ENCODE measurements around the gene CPNE5.

Gene CPNE5

GRCh38 chr6:36848658-36849441 is 9.6 kb upstream of the CPNE5 start:
- TF ChIP-seq CTCF (conservative IDR thresholded peaks at IDR 0.05) (no peak), ZFX (IDR thresholded peaks at IDR 0.05) (no peak)
- no peak overlapping the region for H3K27ac ChIP-seq

DNA sequence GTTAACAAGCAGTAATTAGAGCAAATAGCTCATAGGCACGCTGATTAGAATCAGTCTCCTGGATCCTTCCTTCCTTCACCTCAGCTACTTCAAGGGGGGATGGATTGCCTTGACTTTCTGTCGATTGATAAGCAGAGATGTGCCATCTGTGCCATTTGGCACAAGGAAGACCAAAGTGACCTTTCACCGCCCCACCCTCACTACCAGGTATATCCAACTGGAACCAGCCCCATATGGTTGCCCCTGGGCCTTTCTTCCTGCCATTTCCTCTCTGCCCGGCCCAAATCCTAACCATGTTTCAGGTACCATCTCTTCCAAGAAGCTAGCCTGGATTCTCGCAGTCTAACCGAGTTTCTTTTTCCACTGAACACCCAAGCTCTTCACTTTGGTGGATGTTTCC is 8.7 kb upstream of the CPNE5 start:
- H3K27ac ChIP-seq, result no peak overlapping the region
- TF ChIP-seq ZFX (IDR thresholded peaks at IDR 0.05) (no peak), CTCF (conservative IDR thresholded peaks at IDR 0.05) (no peak)

DNA sequence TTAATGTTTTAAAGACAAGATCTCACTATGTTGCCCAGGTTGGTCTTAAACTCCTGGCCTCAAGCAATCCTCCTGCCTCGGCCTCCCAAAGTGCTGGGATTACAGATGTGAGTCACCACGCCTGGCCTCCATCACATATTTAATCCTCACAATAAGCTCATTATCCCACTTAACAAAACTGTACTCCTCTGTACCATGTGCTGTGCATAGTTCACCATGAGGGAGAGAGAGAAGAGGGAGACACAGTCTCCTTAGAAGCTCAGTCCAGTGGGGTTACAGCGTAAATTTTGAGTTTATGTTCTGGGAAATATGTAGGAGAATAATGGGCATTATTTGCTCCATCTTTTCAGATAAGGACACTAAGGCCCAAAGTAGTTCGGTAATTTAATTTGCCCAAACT is 7.9 kb upstream of the CPNE5 start:
- TF ChIP-seq ZFX (IDR thresholded peaks at IDR 0.05), result no peak
- no peak for TF ChIP-seq CTCF (conservative IDR thresholded peaks at IDR 0.05)
- no peak overlapping the region for H3K27ac ChIP-seq

GRCh38 chr6:36845233-36845632 is 6.0 kb upstream of the CPNE5 start:
- H3K27ac ChIP-seq, result no peak overlapping the region
- TF ChIP-seq ZFX (IDR thresholded peaks at IDR 0.05) (no peak), CTCF (conservative IDR thresholded peaks at IDR 0.05) (no peak)

DNA sequence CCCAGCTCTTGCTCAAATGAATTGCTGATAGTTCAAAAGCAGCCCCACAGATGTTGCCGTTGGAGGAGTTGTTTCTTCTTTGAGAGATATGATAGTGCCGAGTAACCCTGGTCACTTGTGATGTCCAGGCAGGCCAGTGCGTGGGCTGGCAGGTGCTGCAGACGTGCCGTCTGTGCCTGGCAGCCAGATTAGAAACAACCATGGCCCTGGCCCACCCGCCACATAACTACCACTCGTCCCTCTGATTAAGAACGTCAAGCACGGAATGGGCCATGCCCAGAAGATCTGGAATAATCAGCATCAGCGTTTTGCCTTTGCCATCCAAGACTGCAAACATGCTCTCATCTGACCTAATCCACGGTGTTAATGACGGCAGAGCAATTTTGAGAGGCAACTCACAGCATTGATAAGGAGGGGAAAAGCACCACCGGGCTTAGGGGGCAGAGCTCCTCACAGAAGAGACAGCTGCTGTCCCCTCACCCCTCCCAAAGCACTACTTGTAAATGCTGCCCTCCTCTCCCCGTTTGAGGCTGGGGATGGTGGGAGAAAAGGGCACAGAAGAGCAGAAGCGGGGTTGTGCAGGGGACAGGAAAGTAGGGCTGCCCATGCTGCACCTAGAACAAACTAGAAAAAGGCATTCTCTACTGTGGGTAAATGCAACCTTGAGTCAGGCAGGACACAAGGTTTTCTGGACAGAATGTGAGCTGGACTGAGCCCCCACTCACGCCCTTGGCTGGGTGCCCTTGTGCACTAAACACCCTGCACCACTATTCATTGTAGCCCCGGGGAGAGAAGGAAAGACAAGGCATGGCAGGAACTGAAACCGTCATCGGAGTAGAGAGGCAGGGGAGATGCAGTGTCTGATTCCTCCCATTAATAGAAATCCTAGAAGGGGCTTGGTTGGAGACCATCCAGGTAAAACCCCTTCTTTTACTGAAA is 5.3 kb upstream of the CPNE5 start:
- TF ChIP-seq ZFX (IDR thresholded peaks at IDR 0.05) (no peak), CTCF (conservative IDR thresholded peaks at IDR 0.05) (no peak)
- H3K27ac ChIP-seq, result no peak overlapping the region

GRCh38 chr6:36843170-36843569 is 3.9 kb upstream of the CPNE5 start:
- TF ChIP-seq CTCF (conservative IDR thresholded peaks at IDR 0.05) (no peak), ZFX (IDR thresholded peaks at IDR 0.05) (no peak)
- H3K27ac ChIP-seq, result no peak overlapping the region

GRCh38 chr6:36841756-36842155 is 2.5 kb upstream of the CPNE5 start:
- TF ChIP-seq ZFX (IDR thresholded peaks at IDR 0.05) (no peak), CTCF (conservative IDR thresholded peaks at IDR 0.05) (no peak)
- no peak overlapping the region for H3K27ac ChIP-seq
